Measurements from ENCODE around the gene IFNE.

- TF ChIP-seq JUND (IDR thresholded peaks at IDR 0.05) (no peak), EGR1 (IDR thresholded peaks at IDR 0.05; ENCODE audit: low read depth in 2 of 2) (no peak)
These were observed 38.6 kb upstream of the IFNE start for GRCh38 chr9:21520501-21521228.

Data from liver (tissue), 2 donors.